HCT116 (cell line): Measurements from ENCODE around the gene C4orf54. TPM values are rescaled to one million over a fixed set of nuclear protein-coding genes. Genes with fewer than 3 reads are reported as not detected.

Experiments used
- ATAC-seq: fragments of 200-7000 bp; cut with Tn5 transposase; 2 replicates; pipeline ENCODE4 v1.9.1; 2020; ENCODE audit warnings: mild to moderate bottlenecking, moderate library complexity
- BruUV-seq: library from RNA; stranded (reverse); fragments of 400-500 nt; replicated peaks from 2 replicates; lab custom pipeline; 2021; lab: Mats Ljungman, UMichigan
- CTCF ChIA-PET: fragments of 300-600 bp; sonication (Branson Sonifier 250); formaldehyde crosslinking; loops from one replicate; lab custom pipeline; 2021; ENCODE audit warnings: antibody characterized with exemption; lab: Charles Lee
- POLR2A ChIA-PET: fragments of 300-600, 350-600 bp; sonication (Branson Sonifier 250); formaldehyde crosslinking; loops from one replicate; lab custom pipeline; 2021; ENCODE audit warnings: antibody characterized with exemption; lab: Charles Lee
- RAD21 ChIA-PET, 2 experiments: fragments of 300-600 bp; sonication (Branson Sonifier 250); formaldehyde crosslinking; loops; one replicate each; lab custom pipeline; 2023; ENCODE audit warnings: low total read pairs in 2 of 2; ENCODE audit not compliant: uncharacterized antibody in 2 of 2, unreplicated experiment in 2 of 2, low non-redundant PET in 1 of 2; lab: Charles Lee
- DNase-seq: peaks from one replicate; pipeline ENCODE4 v3.0.0-alpha.2; 2010; ENCODE audit warnings: low read depth, low spot score
- H2AFZ ChIP-seq: fragments of 200-600 bp; shearing (Covaris generic), sonication (generic); 2 replicates; pipeline ENCODE4 v1.6.1; 2017; ENCODE audit warnings: low read depth, mixed run types, mixed read lengths, antibody characterized with exemption, low read length; ENCODE audit not compliant: poor library complexity, severe bottlenecking
- H3K27ac ChIP-seq: 2 replicates; pipeline ENCODE4 v1.5.1; 2012; ENCODE audit warnings: low read depth, low read length
- H3K27me3 ChIP-seq: fragments of 200-600 bp; sonication (generic); 2 replicates; pipeline ENCODE4 v1.6.1; 2016; ENCODE audit warnings: mixed run types, low read length, mixed read lengths; ENCODE audit not compliant: insufficient read depth
- H3K36me3 ChIP-seq, 2 experiments: fragments of 200-500 bp in 1 of 2; fragments of 200-600 bp in 1 of 2; sonication (Bioruptor generic) in 1 of 2; sonication (generic) in 1 of 2; 2 replicates each; pipeline versions ENCODE4 v1.5.1 to v1.6.1; 2014 to 2016; ENCODE audit warnings: low read length in 2 of 2, inconsistent platforms in 1 of 2, mixed read lengths in 1 of 2, mixed run types in 1 of 2; ENCODE audit not compliant: insufficient read depth in 2 of 2, control insufficient read depth in 1 of 2
- H3K4me1 ChIP-seq, 2 experiments: fragments of 200-600 bp in 1 of 2; sonication (generic) in 1 of 2; 2 replicates each; pipeline versions ENCODE4 v1.5.1 to v1.6.1; 2012 to 2017; ENCODE audit warnings: low read length in 2 of 2, inconsistent platforms in 1 of 2, mild to moderate bottlenecking in 1 of 2, mixed read lengths in 1 of 2, mixed run types in 1 of 2, moderate library complexity in 1 of 2; ENCODE audit not compliant: insufficient read depth in 2 of 2, control insufficient read depth in 1 of 2
- H3K4me2 ChIP-seq: fragments of 200-600 bp; sonication (generic); 2 replicates; pipeline ENCODE4 v1.6.1; 2017; ENCODE audit warnings: mixed run types, low read length, mixed read lengths
- H3K4me3 ChIP-seq, 2 experiments: fragments of 200-600 bp in 1 of 2; sonication (generic) in 1 of 2; replicated peaks in 1 of 2; 2 replicates each; pipeline ENCODE4 v1.5.1; 2011 to 2016; ENCODE audit warnings: low read length in 2 of 2, control low read depth in 1 of 2, low read depth in 1 of 2, mild to moderate bottlenecking in 1 of 2, mixed read lengths in 1 of 2, mixed run types in 1 of 2
- H3K79me2 ChIP-seq: fragments of 200-600 bp; sonication (generic); 2 replicates; pipeline ENCODE4 v1.6.1; 2017; ENCODE audit warnings: mild to moderate bottlenecking, mixed run types, low read length, moderate library complexity, mixed read lengths; ENCODE audit not compliant: insufficient read depth
- H3K9ac ChIP-seq: fragments of 200-600 bp; sonication (generic); 2 replicates; pipeline ENCODE4 v1.6.1; 2016; ENCODE audit warnings: low read length, mixed read lengths
- H3K9me2 ChIP-seq: fragments of 200-600 bp; sonication (generic), shearing (Covaris generic); 2 replicates; pipeline ENCODE4 v1.6.1; 2017; ENCODE audit warnings: mixed run types, mild to moderate bottlenecking, moderate library complexity; ENCODE audit not compliant: insufficient read depth
- H3K9me3 ChIP-seq, 2 experiments: fragments of 200-500 bp in 1 of 2; fragments of 200-600 bp in 1 of 2; sonication (Bioruptor generic) in 1 of 2; sonication (generic) in 1 of 2; 2 replicates each; pipeline ENCODE4 v1.6.1; 2014 to 2017; ENCODE audit warnings: low read length in 2 of 2, mixed read lengths in 2 of 2, inconsistent platforms in 1 of 2, low read depth in 1 of 2, mild to moderate bottlenecking in 1 of 2, mixed run types in 1 of 2, moderate library complexity in 1 of 2; ENCODE audit not compliant: control insufficient read depth in 1 of 2, insufficient read depth in 1 of 2
- H4K20me1 ChIP-seq: fragments of 200-600 bp; sonication (generic), shearing (Covaris generic); 2 replicates; pipeline ENCODE4 v1.6.1; 2017; ENCODE audit warnings: mixed run types, mild to moderate bottlenecking, moderate library complexity; ENCODE audit not compliant: insufficient read depth
- CEBPB ChIP-seq: IDR thresholded peaks from 2 replicates; pipeline ENCODE4 v1.6.1; 2012; ENCODE audit warnings: low read depth
- EGR1 ChIP-seq: IDR thresholded peaks from 2 replicates; pipeline ENCODE4 v1.6.1; 2012; ENCODE audit warnings: low read depth
- ELF1 ChIP-seq: IDR thresholded peaks from 2 replicates; pipeline ENCODE4 v1.6.1; 2012; ENCODE audit warnings: low read depth, borderline replicate concordance
- EZH2phosphoT487 ChIP-seq: fragments of 200-600 bp; IDR thresholded peaks from 2 replicates; pipeline ENCODE4 v1.6.1; 2018; ENCODE audit warnings: antibody characterized with exemption, borderline replicate concordance
- FOSL1 ChIP-seq: IDR thresholded peaks from 2 replicates; pipeline ENCODE4 v1.6.1; 2012; ENCODE audit warnings: low read depth
- JUND ChIP-seq: IDR thresholded peaks from 2 replicates; pipeline ENCODE4 v1.6.1; 2012
- MAX ChIP-seq: IDR thresholded peaks from 2 replicates; pipeline ENCODE4 v1.6.1; 2012
- POLR2A ChIP-seq: IDR thresholded peaks from 2 replicates; pipeline ENCODE4 v1.7.0; 2011; ENCODE audit warnings: borderline replicate concordance; ENCODE audit not compliant: insufficient read depth, insufficient read length; ENCODE audit errors: extremely low read depth
- POLR2AphosphoS5 ChIP-seq: IDR thresholded peaks from 2 replicates; pipeline ENCODE4 v1.6.1; 2011; ENCODE audit warnings: mild to moderate bottlenecking, low read depth, low read length, moderate library complexity
- RAD21 ChIP-seq: IDR thresholded peaks from 2 replicates; pipeline ENCODE4 v1.6.1; 2012; ENCODE audit warnings: low read depth, mild to moderate bottlenecking
- SIN3A ChIP-seq: IDR thresholded peaks from 2 replicates; pipeline ENCODE4 v1.6.1; 2012; ENCODE audit warnings: low read depth
- SP1 ChIP-seq: IDR thresholded peaks from 2 replicates; pipeline ENCODE4 v1.6.1; 2012; ENCODE audit warnings: low read depth
- SRF ChIP-seq: IDR thresholded peaks from 2 replicates; pipeline ENCODE4 v1.6.1; 2012; ENCODE audit warnings: low read depth
- TCF7L2 ChIP-seq: IDR thresholded peaks from 2 replicates; pipeline ENCODE4 v1.7.0; 2011; ENCODE audit warnings: borderline replicate concordance, inconsistent platforms; ENCODE audit not compliant: insufficient read depth, insufficient read length; ENCODE audit errors: extremely low read depth
- ZFX ChIP-seq: fragments of 450-650 bp; IDR thresholded peaks from 2 replicates; pipeline ENCODE4 v1.6.1; 2017
- ZNF274 ChIP-seq: fragments of 200-500 bp; sonication (Bioruptor generic); IDR thresholded peaks from 2 replicates; pipeline ENCODE4 v1.6.1; 2014; ENCODE audit warnings: mild to moderate bottlenecking, low read depth, low read length, inconsistent platforms
- intact Hi-C: fragments of 100-400 bp; cut with micrococcal nuclease; formaldehyde crosslinking; loops from 2 replicates; pipeline ENCODE4 v1.10.0; 2022
- total RNA-seq: library from RNA; stranded (reverse); gene quantifications from one replicate; pipeline ENCODE4 v1.2.1, GENCODE V29; 2021; ENCODE audit not compliant: unreplicated experiment
- TF ChIP-seq, protein P1 (sequence below): IDR thresholded peaks from 2 replicates; pipeline ENCODE4 v1.6.1; 2011; ENCODE audit warnings: mild to moderate bottlenecking, low read length, moderate library complexity; ENCODE audit not compliant: insufficient replicate concordance; ENCODE audit errors: extremely low read depth

The C4orf54 gene
- total RNA-seq, 1 experiment from 2014 or later = not detected

- intact Hi-C loops = no loop called here
Observed at GRCh38 chr4:99628040-99628439, 29.6 kb downstream of the C4orf54 start.

More at GRCh38 chr4:99628040-99628439, 29.6 kb downstream of the C4orf54 start:
- DNase-seq (no peak), ATAC-seq (no peak)
- Histone ChIP-seq H3K4me2 (no peak overlapping the region), H4K20me1 (no peaks in the 10 kb centered on the region), H2AFZ (no peak overlapping the region), H3K9me2 (no peaks in the 10 kb centered on the region), H3K9me3 (no peaks in the 10 kb centered on the region), H3K27me3 (no peaks in the 10 kb centered on the region), H3K4me1 (no peaks in the 10 kb centered on the region), H3K27ac (no peak overlapping the region), H3K4me3 (no peak overlapping the region), H3K9ac (no peak overlapping the region), H3K79me2 (no peaks in the 10 kb centered on the region), H3K36me3 (no peaks in the 10 kb centered on the region)
- CTCF ChIA-PET = no interaction called here
- POLR2A ChIA-PET = no interaction called here
- RAD21 ChIA-PET = no interaction called here
- TF ChIP-seq EZH2phosphoT487 (no peak), EGR1 (no peak), MAX (no peak), FOSL1 (no peak), CEBPB (no peak), JUND (no peak), POLR2A (no peak), ELF1 (no peak), RAD21 (no peak), ZNF274 (no peak), SP1 (no peak), SIN3A (no peak), TCF7L2 (no peak), POLR2AphosphoS5 (no peak), SRF (no peak), ZFX (no peak)
- TF ChIP-seq, protein P1, sequence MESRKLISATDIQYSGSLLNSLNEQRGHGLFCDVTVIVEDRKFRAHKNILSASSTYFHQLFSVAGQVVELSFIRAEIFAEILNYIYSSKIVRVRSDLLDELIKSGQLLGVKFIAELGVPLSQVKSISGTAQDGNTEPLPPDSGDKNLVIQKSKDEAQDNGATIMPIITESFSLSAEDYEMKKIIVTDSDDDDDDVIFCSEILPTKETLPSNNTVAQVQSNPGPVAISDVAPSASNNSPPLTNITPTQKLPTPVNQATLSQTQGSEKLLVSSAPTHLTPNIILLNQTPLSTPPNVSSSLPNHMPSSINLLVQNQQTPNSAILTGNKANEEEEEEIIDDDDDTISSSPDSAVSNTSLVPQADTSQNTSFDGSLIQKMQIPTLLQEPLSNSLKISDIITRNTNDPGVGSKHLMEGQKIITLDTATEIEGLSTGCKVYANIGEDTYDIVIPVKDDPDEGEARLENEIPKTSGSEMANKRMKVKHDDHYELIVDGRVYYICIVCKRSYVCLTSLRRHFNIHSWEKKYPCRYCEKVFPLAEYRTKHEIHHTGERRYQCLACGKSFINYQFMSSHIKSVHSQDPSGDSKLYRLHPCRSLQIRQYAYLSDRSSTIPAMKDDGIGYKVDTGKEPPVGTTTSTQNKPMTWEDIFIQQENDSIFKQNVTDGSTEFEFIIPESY = no peak
- BruUV-seq = no TSS peak
